Measurements from ENCODE around the gene PCBP3.
"Not testable (repeated sequence)": the region's sequence is repeated elsewhere in the genome, so short reads cannot be mapped to it uniquely, and the experiment has no call there.

Gene PCBP3

DNA sequence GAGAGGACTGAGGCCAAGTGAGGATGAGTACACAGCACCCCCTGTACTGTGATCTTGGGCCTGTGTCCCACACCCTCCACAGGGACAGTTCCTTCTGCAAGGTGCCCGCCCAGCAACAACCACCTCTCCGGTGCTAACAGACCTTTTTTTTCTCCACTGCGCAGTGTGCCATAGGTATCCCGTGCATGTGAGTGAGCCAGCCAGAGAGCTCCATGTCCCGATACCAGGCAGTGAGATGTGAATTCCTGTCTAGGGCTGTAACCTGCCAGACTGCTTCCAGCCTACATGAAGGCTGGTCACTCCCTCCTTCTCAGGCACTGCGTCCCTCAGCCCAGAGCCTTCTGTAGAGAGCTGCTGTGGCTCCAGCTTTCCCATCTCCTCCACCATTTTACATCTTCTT, 56.9 kb downstream of the PCBP3 start:
- DNase-seq (ENCODE audit: low spot score), result no peak
- Histone ChIP-seq H3K27ac (no peak overlapping the region), H3K4me3 (no peak overlapping the region)
- TF ChIP-seq, protein P1, sequence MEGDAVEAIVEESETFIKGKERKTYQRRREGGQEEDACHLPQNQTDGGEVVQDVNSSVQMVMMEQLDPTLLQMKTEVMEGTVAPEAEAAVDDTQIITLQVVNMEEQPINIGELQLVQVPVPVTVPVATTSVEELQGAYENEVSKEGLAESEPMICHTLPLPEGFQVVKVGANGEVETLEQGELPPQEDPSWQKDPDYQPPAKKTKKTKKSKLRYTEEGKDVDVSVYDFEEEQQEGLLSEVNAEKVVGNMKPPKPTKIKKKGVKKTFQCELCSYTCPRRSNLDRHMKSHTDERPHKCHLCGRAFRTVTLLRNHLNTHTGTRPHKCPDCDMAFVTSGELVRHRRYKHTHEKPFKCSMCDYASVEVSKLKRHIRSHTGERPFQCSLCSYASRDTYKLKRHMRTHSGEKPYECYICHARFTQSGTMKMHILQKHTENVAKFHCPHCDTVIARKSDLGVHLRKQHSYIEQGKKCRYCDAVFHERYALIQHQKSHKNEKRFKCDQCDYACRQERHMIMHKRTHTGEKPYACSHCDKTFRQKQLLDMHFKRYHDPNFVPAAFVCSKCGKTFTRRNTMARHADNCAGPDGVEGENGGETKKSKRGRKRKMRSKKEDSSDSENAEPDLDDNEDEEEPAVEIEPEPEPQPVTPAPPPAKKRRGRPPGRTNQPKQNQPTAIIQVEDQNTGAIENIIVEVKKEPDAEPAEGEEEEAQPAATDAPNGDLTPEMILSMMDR (IDR thresholded peaks at IDR 0.05), result no peak

DNA sequence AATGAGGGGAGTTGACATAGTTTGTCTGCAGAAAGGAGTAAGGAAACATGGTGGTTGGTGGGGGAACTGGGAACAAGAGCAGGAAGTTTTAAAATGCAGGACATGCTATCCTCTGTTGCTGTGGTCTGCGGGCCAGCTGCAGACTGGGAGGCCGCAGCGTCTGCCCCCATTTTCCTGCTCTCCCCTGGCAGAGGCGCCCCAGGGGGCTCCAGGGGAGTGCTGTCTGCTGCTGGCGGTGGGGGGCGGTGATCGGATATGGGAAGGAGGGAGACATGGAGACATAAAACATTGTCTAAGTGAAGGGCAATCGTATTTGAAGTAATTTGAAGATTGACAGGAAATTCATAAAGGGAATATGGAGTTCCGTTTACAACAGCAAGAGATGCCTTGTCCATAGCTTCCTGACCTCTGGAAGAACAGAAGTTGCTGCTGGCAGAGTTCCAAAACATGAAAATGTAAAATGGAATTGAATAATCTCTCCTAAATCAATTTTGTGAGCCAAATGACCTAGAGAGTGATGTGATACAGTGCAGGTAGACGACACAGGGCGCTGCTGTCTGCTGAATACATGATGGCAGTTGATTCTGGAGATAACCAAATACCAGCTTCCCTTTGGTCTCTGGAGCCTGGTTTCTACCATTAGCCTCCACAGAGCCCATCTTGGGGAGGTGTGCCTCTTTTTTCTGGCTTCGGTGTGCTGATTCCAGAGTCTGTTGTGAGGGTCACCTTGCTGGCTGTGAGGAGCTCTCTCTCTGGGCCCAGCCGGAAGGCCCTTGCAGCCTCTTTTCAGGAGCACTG, 61.0 kb downstream of the PCBP3 start:
- TF ChIP-seq, protein P1 (IDR thresholded peaks at IDR 0.05), result no peak
- DNase-seq (ENCODE audit: low spot score), result no peak
- no peak overlapping the region for H3K4me3 ChIP-seq
- no peak overlapping the region for H3K27ac ChIP-seq

DNA sequence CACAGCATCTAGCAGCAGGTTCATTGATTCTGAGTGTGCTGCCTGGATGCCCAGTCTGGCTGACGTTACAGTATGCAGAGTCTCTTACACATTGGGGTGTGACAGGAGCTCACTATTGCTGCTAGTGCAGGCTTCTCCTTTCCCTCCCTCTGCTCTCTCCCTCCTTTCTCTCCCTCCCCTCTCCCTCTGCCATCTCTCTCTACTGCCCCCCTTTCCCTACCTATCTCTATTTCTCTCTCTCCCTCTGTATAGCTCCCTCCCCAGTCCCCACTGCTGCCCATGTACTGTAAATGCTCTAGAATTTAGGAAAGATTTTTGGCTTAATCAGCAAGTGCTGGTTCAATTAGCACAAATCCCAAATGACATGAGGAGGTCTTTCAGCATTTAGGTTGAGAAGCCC, 62.8 kb downstream of the PCBP3 start:
- Histone ChIP-seq H3K4me3 (no peak overlapping the region), H3K27ac (no peak overlapping the region)
- no peak for DNase-seq (ENCODE audit: low spot score)

DNA sequence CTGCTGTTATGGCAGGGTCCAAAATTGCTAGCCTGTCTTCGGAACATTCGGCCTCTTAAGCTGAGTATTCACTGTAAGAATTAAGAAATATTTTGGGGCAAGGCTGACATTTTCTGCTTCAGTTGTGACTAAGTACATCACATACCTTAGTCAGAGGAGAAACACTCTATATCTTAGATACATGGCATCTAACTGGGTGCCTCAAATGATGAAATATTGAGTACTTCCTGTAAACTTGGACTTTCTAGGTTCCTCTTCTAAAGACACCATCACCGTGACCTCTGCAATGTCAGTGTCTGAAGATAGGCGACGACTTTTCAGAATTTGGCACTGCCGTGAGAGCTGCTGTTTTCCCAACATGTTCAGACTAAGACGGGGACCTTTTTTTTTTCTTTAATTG, 65.6 kb downstream of the PCBP3 start:
- Histone ChIP-seq H3K4me3 (no peak overlapping the region), H3K27ac (no peak overlapping the region)
- TF ChIP-seq, protein P1 (IDR thresholded peaks at IDR 0.05), result no peak
- no peak for DNase-seq (ENCODE audit: low spot score)

More for the DNA sequence above, 62.8 kb downstream of the PCBP3 start:
- TF ChIP-seq, protein P1 (IDR thresholded peaks at IDR 0.05), result no peak

DNA sequence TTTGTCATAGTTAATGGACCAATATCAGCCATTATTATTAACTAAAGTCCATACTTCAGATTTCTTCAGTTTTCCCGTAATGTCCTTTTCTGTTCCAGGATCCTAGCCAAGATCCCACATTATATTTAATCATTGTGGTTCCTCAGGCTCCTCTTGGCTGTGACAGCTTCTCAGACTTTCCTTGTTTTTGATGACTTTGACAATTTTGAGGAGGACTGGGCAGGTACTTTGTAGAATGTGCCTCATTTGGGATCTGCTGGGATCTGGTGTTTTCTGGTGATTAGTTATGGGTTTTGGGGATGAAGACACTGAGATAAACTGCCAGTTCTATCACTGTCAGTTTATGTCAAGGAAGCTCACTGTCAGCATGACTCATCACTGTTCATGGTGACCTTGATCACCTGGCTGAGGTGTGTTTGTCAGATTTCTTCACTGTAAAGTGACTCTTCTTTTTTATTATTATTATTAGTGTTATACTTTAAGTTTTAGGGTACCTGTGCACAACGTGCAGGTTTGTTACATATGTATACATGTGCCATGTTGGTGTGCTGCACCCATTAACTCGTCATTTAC, 66.3 kb downstream of the PCBP3 start:
- DNase-seq (ENCODE audit: low spot score), result no peak
- TF ChIP-seq, protein P1 (IDR thresholded peaks at IDR 0.05), result no peak
- no peak overlapping the region for H3K4me3 ChIP-seq
- H3K27ac ChIP-seq, result no peak overlapping the region

DNA sequence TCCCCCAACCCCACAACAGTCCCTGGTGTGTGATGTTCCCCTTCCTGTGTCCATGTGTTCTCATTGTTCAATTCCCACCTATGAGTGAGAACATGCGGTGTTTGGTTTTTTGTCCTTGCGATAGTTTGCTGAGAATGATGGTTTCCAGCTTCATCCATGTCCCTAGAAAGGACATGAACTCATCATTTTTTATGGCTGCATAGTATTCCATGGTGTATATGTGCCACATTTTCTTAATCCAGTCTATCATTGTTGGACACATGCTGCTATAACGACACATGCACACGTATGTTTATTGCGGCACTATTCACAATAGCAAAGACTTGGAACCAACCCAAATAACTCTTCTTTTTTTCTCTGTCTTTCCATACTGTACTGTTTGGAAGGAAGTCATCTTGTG, 66.8 kb downstream of the PCBP3 start:
- H3K4me3 ChIP-seq; DNase-seq (ENCODE audit: low spot score); H3K27ac ChIP-seq: not testable (repeated sequence)

DNA sequence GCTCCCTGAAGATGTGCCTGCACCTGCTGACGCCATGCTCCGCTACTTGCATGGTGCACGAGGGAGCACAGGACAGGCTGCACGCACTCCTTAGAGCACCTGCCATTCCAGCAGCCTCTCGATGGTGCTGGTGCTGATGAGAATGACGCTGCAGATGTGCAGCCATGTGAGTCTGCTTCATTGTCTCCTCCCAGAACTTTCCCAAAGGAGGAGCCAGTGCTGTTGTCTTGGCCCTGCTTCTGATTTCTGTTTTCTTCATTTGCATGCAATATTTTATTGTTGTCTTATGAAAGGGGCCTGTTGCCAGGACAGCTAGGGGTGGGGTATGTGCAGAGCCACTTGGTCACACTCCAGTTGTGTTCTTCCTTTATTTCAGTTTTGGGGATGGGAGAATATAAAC, 70.1 kb downstream of the PCBP3 start:
- no peak for DNase-seq (ENCODE audit: low spot score)
- Histone ChIP-seq H3K4me3 (no peak overlapping the region), H3K27ac (no peak overlapping the region)
- TF ChIP-seq, protein P1 (IDR thresholded peaks at IDR 0.05), result no peak
